ENCODE measurements around the gene SFR1. TPM values are rescaled to one million over a fixed set of nuclear protein-coding genes. Genes with fewer than 3 reads are reported as not detected.

The SFR1 gene
- total and polyA plus RNA-seq, 8 donors, result 0.58 to 13.1 (median 4.8) TPM

GRCh38 chr10:104099269-104099668 is 22.7 kb upstream of the SFR1 start:
- WGBS, 5 donors, result 54 to 79% (median 71%) methylated on average over 3 of the region's 3 CpGs
- no peak for TF ChIP-seq POLR2A (IDR thresholded peaks at IDR 0.05)
- H3K27ac ChIP-seq, result no peak overlapping the region
- no peaks in the 10 kb centered on the region for H3K36me3 ChIP-seq
- H3K4me1 ChIP-seq, result no peaks in the 10 kb centered on the region
- DNase-seq, result no peak
- intact Hi-C loops (cut with DNase I; ENCODE audit: low total_unique reads), result no loop called here
- no peaks in the 10 kb centered on the region for H3K27me3 ChIP-seq
- no peak overlapping the region for H3K4me3 ChIP-seq
- H3K9me3 ChIP-seq, result peaks cover 0 to 9% (median 0%) of the 10 kb centered on the region in 4 donors

- intact Hi-C loops (cut with DNase I; ENCODE audit: low total_unique reads), result no loop called here
- TF ChIP-seq EP300 (IDR thresholded peaks at IDR 0.05), result no peak
- no peak for TF ChIP-seq POLR2A (IDR thresholded peaks at IDR 0.05)
These were observed 22.0 kb upstream of the SFR1 start for GRCh38 chr10:104099941-104100340.

GRCh38 chr10:104100795-104101194 is 21.2 kb upstream of the SFR1 start:
- H3K4me1 ChIP-seq, result no peaks in the 10 kb centered on the region

More at GRCh38 chr10:104099941-104100340, 22.0 kb upstream of the SFR1 start:
- no peaks in the 10 kb centered on the region for H3K36me3 ChIP-seq
- no peaks in the 10 kb centered on the region for H3K4me1 ChIP-seq
- DNase-seq, result no peak
- no peak overlapping the region for H3K27ac ChIP-seq
- no peak overlapping the region for H3K4me3 ChIP-seq
- H3K9me3 ChIP-seq, result peaks cover 0 to 9% (median 0%) of the 10 kb centered on the region in 4 donors
- H3K27me3 ChIP-seq, result no peaks in the 10 kb centered on the region

GRCh38 chr10:104101902-104102301 is 20.1 kb upstream of the SFR1 start:
- H3K9me3 ChIP-seq, result peaks cover 0 to 6% (median 0%) of the 10 kb centered on the region in 4 donors
- WGBS, 5 donors, result 26 to 67% (median 52%) methylated on average over 1 of the region's 1 CpG
- no peak for DNase-seq
- H3K27me3 ChIP-seq, result no peaks in the 10 kb centered on the region
- H3K27ac ChIP-seq, result no peak overlapping the region
- no peaks in the 10 kb centered on the region for H3K4me1 ChIP-seq
- intact Hi-C loops (cut with DNase I; ENCODE audit: low total_unique reads), result no loop called here
- H3K4me3 ChIP-seq, result no peak overlapping the region
- no peaks in the 10 kb centered on the region for H3K36me3 ChIP-seq
- TF ChIP-seq EP300 (IDR thresholded peaks at IDR 0.05) (no peak), CTCF (IDR thresholded peaks at IDR 0.05) (no peak), POLR2A (IDR thresholded peaks at IDR 0.05) (no peak), POLR2AphosphoS5 (IDR thresholded peaks at IDR 0.05) (no peak)

More at GRCh38 chr10:104100795-104101194, 21.2 kb upstream of the SFR1 start:
- intact Hi-C loops (cut with DNase I; ENCODE audit: low total_unique reads), result no loop called here
- WGBS, 5 donors, result 0% methylated on average over 1 of the region's 1 CpG
- no peaks in the 10 kb centered on the region for H3K36me3 ChIP-seq
- H3K4me3 ChIP-seq, result no peak overlapping the region
- no peaks in the 10 kb centered on the region for H3K27me3 ChIP-seq
- DNase-seq, result no peak
- H3K27ac ChIP-seq, result no peak overlapping the region
- no peak for TF ChIP-seq POLR2A (IDR thresholded peaks at IDR 0.05)
- no peak for TF ChIP-seq CTCF (IDR thresholded peaks at IDR 0.05)
- TF ChIP-seq EP300 (IDR thresholded peaks at IDR 0.05), result no peak
- no peak for TF ChIP-seq POLR2AphosphoS5 (IDR thresholded peaks at IDR 0.05)
- H3K9me3 ChIP-seq, result peaks cover 0 to 9% (median 0%) of the 10 kb centered on the region in 4 donors

GRCh38 chr10:104103956-104104355 is 18.0 kb upstream of the SFR1 start:
- Histone ChIP-seq H3K9me3 (no peaks in the 10 kb centered on the region), H3K4me3 (no peak overlapping the region), H3K27me3 (no peaks in the 10 kb centered on the region), H3K36me3 (no peaks in the 10 kb centered on the region), H3K4me1 (no peaks in the 10 kb centered on the region), H3K27ac (no peak overlapping the region)
- TF ChIP-seq CTCF (IDR thresholded peaks at IDR 0.05), result no peak
- TF ChIP-seq EP300 (IDR thresholded peaks at IDR 0.05), result no peak
- no peak for TF ChIP-seq POLR2AphosphoS5 (IDR thresholded peaks at IDR 0.05)
- TF ChIP-seq POLR2A (IDR thresholded peaks at IDR 0.05), result no peak
- intact Hi-C loops (cut with DNase I; ENCODE audit: low total_unique reads), result no loop called here
- DNase-seq, result no peak
- 34 to 53% (median 42%) methylated on average over 1 of the region's 1 CpG for WGBS, 5 donors
